Stimulated activated CD4-positive, alpha-beta T cell treated with anti-CD3 and anti-CD28 coated beads, Interleukin-4, amount 100 ng/mL, for 48 hours (primary cell): ENCODE results near the gene SPINK2.

ENCODE experiments used
- DNase-seq, 2 donors: peaks; one replicate each; pipeline ENCODE4 v3.0.0-alpha.2; 2020; ENCODE audit warnings: low read depth in 2 of 2

The SPINK2 gene, protein sequence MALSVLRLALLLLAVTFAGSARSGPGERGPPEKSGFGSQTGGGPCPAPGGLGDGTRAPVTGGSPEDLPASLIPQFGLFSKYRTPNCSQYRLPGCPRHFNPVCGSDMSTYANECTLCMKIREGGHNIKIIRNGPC

DNA sequence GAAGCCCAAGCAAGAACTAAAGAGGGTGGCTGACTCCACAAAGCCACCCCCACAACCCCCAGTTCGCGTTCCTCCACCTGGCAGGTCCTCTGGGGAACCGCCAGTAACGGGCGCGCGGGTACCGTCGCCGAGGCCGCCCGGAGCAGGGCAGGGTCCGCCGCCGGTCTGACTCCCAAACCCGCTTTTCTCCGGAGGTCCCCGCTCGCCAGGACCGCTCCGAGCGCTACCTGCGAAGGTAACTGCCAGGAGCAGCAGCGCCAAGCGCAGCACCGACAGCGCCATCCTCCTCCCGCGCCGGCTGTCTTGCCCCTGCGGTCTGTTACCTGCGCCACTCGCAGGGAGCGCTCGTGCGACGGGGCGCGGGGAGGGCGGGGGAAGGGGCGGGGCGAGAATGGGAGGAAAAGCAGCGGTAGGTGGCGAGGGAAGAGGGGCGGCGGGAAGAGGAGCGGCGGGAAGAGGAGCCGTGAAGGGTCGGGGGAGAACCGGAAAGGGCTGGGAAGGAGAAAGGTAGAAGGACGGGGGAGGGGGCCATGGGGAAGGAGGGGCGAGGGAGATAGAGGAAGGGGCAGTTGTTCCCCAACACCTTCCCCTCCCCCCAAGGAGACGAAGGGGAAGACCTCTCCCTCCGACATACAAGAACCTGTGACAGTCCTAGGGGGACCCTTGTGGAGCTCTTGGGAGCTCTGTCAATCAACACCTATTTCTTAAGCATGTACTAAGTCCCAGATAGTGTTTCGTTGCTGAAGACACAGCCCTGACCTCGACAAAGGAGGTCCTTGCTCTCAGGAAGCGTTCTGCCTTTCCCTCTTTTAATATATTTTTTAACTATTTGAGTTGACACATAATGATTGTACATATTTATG is at the start of gene SPINK2:
TSS of gene SPINK2 (minus strand) at position 321 of the 863 bp plus-strand sequence. CDS start at position 282, 39 bp downstream.
- peak; percentile 41 to 60 for DNase-seq

DNA sequence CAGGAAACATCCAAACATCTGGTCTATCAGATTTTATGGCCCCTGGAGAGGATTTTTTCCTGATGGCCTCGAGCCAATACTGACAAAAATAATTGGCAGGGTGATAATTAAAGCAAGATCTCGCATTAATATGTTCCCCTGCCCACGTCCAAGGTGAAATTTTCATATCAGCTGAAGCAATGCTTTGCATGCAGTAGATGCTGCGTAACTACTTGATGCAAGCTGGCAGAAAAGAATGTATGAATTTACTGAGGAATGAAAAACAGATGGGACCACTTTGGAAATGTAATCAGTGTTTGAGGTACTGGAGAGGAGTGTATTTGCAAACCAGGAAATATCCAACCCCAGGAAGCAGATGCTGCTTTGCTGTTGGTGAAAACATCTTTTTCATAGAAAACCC is 49.4 kb upstream of the SPINK2 start:
- no peak for DNase-seq

DNA sequence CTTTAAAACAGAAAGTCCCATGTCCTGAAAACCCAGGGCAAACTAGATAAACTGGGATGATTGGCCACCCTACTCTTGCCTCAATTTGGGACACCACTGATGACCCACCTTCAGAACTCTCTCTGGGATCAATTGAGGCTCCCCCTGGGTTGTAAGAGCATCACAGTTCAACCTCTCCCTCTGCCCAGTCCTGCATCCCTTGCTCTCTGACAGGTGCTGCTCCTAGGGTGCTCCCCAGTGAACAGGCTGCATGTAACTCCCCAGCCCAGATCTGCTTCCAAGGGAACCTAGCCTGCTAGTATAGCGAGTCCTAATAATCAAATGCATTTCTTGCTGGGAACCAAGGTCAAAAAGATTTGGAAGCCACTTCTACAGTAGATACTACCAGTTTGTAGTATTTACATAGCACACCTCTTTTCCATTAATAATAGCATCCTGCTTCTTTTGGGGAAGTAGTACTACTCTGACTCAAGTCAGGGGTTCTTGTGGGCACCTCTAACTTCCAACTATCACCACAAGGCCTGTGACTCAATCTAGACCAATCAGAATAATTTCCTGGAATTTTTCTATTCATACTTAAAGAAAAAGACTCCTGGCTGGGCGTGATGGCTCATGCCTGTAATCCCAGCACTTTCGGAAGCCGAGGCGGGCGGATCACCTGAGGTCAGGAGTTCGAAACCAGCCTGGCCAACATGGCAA is 42.1 kb upstream of the SPINK2 start:
- DNase-seq: peak; percentile 1 to 4

DNA sequence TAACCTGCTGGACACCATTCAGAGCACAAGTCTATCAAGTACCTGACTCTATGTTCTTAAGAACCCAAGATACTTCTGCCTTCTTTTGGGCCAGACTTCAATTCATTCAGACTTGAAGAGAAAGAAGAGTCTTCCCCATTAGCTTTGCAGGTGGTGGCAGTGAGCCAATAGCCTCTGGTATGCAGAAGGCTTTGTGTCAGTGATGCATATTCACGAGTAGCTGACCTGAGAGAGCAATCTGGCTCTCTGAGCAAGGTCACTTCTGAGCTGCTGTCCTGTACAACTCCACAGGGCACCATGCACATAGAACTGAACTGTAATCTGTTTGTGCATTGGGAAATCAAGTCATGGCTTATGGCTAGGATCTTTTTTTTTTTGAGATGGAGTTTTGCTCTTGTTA is 39.9 kb upstream of the SPINK2 start:
- DNase-seq: no peak

DNA sequence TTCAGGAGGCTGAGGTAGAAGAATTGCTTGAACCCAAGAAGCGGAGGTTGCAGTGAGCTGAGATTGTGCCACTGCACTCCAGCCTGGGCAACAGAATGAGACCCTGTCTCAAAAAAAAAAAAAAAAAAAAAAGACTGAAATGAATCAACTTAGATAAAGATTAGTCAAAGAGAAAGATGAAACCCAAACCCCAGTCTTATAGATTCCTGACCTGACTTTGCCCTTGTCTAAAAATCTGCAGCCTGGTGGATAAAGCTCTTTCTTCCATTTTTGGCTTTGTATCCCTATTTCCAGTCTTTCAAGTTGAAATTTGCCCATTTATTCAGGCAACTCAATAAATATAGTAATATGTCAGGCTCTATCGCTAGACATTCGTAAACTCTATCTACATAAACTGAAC is 39.3 kb upstream of the SPINK2 start:
- DNase-seq: no peak

DNA sequence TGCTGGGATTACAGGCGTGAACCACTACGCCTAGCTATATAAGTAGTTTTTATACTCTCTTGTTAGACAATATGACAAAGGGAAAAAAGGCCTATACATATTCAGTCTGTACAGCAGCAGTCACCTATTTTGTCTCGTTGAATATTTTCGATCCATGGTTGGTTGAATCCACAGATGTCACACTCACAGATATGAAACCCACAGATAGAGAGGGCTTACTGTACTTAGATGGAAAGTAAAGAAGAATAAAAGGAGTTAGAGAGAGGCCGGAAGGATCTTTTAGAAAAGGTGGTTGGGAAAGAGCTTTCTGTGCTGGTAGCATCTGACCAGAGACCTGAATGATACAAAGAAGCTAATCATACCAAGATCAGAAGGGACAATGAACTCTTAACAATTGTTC is 38.3 kb upstream of the SPINK2 start:
- no peak for DNase-seq

DNA sequence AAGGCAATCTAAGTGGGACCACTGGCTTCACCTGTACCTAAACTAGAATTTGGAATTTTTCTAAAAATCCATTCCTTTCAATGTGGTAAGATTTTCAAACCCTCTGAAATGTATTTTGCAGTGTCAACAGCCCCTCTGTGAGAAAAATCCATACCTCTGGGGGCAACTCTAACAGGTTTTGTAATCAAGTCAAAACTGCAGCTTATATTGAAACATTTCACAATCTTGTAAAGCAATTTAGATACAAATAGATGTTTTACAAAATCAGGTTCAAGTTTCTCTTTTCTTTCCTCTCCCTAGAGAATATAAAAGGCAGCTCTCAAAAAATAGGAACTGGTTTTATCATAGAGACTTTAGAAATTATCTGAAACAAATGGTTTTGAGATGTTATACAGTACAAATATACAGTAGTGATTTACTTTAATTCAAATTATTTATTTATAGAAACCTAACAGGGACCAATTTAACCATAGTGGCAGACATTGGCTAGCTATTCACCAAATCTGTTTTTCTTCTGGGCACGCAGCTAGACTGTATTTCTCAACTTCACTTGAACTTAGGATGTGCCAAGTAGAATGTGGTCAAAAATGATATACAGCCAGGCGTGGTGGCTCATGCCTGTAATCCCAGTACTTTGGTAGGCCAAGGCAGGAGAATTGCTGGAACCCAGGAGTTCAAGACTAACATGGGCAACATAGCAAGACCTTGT is 36.3 kb upstream of the SPINK2 start:
- no peak for DNase-seq

DNA sequence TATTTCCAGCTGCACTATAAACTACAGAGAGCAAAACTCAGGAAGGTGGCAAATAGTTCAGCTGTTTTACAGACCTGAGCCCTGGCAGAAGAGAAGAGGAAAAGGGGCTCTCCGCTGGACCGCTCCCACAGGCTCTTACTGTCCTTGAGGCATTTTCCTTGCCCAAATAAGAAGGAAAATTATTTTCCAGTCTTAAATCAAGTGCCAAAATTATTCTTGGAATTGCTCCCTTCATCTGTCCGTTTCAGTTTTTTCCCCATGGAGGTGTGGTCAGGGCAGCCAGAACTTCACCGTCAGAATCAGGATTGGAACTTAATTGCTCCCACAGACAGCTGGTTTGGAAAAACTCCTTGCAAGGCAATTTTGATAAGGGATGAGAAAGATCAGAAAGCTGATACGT is 35.2 kb upstream of the SPINK2 start:
- no peak for DNase-seq

DNA sequence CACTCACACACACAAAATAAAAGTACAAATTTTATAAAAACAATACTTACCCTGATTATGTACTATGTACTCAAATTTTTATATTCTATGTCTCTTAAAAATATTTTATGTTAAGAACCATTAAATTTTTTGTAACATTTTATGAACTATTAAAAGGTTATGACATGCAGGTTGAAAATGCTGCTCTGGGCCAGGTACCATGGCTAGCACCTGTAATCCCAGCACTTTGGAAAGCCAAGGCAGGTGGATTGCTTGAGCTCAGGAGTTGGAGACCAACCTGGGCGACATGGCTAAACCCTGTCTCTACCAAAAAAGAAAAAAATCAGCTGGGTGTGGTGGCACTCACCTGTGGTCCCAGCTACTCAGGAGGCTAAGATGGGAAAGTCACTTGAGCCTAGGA is 29.4 kb upstream of the SPINK2 start:
- DNase-seq: no peak

DNA sequence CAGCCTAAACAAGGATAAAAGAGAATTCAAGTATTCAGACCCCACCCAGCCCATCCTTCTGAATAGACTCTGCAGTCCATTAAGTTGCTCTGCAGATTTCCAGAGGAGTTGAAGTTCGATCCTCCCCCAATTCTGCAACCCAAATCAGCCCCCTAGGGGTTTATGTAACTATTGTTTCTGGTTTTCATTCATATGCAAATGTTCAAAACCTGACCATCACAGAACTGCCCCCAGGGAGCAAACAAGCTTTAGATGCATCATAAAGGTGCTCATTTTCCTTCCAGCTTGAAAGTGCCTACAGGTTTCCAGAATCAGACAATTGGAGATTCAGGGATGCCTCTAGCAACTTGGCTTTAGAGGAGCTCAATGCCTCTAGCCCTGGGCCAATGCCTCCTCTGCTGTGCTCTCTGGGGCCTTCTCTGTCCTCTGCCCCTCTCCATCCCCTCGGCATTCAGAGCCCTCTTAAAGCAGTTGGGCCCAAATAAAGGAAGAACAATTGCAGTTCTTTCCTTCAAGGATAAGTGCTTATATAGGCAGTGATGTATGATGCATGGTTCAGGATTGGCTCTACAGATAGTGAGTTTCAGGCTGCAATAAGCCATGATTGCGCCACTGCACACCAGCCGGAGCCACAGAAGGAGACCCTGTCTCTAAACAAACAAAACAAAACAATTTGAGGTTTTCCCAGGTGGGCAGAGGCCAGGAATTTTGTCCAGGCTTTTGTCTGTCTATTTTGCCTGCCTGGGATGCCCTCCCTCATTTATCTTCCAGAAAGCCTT is 23.5 kb upstream of the SPINK2 start:
- no peak for DNase-seq

DNA sequence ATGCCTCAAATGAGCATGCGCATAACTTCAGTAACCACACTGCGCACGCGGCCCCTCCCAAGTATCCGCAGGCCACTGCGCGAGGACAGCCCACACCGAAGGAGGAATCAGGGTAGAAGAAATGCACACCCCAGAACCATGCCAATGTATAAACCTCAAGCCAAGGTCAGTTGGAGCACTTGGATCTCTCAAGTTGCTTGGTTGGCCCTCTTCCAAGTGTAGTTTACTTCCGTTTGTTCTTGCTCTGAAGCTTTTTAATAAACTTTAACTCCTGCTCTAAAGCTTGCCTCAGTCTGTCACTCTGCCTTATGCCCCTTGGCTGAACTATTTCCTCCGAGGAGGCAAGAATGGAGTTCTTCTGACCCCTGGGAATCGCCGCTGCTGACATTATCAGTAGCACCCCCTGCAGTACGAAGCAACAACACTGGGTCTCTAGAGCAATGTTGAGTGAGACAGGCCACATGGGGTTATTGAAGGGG is 22.0 kb upstream of the SPINK2 start:
- DNase-seq: no peak

DNA sequence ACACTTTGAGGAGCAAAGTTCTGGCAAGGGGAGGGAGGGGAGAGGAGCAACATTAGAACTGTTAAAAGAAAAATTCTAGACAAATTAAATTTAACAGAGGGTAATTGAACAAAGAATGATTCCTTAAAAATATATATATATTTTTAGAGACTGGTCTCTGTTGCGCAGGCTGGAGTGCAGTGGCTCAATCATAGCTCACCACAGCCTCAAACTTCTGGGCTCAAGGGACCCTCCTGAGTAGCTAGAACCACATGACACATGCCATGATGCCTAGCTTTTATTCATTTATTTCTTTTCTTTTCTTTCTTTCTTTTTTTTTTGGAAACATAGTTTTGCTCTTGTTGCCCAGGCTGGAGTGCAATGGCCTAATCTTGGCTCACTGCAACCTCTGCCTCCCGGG is 19.1 kb upstream of the SPINK2 start:
- DNase-seq: no peak

DNA sequence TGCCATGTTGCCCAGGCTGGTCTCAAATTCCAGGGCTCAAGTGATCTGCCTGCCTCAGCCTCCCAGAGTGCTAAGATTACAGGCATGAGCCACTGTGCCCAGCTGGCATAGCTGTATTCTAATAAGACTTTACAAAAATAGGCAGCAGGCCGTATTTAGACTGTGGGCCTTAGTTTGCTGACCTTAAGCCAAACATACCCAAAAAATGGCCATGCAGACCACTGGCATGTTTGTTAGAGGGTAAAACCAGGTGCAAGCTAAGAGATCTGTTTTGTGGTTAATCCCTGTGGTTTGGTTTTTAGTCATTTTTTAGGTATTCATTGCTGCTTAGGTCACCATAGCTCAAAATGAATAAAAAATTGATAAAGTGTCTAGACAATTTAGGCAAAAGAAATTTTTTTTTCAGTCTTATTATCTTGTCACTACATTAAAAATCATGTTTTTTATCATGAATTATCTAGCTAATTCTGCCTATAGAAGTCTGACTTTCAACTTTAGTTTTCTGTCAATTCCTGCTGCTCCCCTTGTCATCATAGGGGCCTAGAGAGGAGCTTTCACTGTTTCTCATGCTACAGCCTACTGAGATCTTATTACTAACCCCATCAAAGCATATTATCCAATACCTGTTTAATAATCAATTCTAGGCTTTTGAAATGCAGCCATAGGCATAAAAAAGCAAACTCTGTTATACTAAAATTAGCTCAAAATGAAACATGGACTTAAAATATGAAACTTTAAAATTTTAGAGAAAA is 7.5 kb upstream of the SPINK2 start:
- DNase-seq: no peak

DNA sequence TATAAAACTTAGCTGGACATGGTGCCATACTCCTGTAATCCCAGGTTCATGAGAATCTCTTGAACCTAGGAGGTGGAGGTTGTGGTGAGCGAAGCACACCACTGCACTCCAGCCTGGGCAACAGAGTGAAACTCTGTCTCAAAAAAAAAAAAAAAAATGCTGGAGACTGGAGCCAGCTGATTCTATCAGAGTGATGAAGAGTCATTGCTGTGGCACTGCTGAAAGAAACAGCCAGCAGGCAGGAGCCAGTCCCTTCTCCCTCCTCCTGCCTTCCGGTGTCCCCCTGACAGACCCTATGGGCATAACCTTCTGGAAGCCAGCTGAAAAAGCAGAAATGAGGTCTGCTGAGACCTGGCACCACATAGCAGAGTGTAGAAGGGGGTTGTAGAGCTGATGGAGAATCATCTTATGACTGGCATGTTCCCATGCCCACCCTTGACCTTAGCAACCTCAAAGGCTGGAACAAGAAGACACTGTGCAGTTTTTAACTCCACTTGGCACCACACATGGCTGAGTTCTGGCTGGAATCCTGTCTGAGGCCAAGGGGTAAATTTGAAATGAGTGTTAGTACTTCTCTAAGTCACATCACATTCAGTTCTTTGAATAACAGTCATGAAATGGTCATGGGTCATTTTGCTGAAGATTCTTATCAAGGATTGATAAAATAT is 2.6 kb upstream of the SPINK2 start:
- DNase-seq: no peak

DNA sequence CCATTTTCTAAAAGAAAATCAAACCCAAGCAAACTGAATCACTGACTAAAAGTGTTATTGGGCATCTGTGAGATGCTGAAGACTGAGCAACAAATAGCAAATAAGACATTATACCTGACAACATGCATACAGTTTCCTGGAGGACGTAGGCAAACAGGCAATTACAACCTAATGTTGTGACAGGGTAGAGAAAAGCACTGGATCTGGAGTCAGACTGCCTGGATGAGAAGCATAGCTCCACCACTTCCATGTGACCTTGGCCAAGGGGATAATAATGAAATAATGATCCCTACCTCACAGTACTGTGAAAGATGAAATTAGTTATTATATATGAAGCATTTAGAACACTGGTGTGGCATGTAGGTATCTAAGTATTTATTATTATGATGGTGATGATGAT is 2.7 kb downstream of the SPINK2 start:
- DNase-seq: no peak

DNA sequence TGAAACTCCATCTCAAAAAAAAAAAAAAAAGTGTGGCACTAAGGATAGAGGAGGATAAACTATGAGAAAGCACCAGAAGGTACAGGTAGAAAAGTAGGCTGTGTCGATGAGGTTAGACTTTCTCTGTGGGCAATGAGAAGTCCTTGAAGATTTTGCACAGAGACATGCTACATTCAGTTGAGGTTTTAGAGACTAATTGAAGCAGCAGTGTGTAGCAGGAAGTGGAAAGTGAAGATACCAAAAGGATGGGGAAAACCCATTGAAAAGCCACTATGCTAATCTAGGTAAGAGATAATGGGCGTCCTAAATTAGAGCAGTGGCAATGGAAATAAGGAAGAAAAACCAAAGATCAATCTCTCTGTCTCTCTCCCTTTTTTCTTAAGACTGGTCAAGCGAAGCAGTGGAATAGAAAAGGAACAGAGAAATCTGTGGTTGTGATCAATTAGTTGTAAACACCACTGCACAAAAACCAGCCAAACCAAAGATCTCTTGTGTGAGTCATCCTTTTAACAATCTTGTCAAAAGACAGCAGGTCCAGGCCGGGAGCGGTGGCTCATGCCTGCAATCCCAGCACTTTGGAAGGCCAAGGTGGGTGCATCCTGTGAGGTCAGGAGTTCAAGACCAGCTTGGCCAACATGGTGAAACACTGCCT is 3.5 kb downstream of the SPINK2 start:
- peak in 1 of 2 donors; percentile 18 for DNase-seq

DNA sequence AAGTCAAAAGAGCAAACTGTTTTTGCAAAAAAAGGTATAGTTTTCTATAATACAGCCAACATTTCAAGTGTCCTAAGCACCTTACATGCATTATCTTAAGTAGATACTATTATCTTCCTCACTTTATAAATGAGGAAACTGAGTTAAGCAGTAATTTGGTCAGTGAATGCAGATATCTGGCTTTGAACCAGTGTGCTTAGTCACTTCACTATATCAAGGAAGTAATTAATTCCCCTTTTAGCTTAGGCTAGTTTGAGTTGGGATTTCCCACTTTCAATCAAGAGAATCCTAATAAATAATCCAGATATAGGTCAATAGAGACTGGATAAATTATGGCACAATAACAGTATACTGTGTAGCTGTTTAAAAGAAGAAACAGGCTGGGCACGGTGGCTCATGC is 14.8 kb downstream of the SPINK2 start:
- no peak for DNase-seq

DNA sequence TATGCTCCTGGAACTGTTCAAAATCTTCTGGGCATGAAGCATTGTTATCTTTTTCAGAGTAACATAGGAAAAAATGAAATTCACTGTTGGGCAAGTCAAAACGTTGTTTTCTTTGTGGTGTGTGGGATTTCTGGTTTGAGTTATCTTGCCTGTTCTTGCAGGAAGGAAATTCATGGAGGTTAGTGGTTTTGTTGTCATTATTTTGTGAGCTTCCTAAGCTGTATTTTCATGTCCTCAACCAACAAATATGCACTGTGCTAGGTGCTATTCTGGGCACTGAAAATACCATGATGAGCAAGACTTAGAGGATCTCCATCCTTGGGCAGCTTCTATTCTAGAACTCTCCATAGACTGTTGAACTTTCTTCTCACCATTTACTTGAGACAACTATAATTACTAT is 16.9 kb downstream of the SPINK2 start:
- no peak for DNase-seq

DNA sequence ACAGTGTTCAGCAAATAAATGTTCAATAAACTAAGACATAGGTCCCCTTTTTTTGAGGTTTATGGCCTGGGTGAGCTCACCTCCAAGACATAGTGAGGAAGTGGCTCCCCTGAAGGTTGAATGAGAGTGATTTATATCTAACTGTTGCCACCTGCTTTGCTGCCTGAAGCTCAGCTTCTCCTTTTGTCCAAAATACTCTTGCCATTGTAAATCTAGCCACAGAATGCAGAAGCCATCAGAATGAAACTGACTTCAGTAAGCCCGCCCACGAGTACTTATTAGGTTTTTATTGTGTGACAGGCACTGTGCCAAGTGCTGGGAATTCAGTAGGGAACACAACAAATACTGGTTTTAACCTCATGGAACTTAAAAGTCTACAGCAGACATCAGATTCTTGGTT is 18.0 kb downstream of the SPINK2 start:
- no peak for DNase-seq
